Measurements from ENCODE around the gene PTAFR. TPM values are rescaled to one million over a fixed set of nuclear protein-coding genes. Genes with fewer than 3 reads are reported as not detected.

The PTAFR gene
- total and polyA plus RNA-seq, 8 donors = 0.45 to 3.5 (median 1.9) TPM; not detected in 1

DNA sequence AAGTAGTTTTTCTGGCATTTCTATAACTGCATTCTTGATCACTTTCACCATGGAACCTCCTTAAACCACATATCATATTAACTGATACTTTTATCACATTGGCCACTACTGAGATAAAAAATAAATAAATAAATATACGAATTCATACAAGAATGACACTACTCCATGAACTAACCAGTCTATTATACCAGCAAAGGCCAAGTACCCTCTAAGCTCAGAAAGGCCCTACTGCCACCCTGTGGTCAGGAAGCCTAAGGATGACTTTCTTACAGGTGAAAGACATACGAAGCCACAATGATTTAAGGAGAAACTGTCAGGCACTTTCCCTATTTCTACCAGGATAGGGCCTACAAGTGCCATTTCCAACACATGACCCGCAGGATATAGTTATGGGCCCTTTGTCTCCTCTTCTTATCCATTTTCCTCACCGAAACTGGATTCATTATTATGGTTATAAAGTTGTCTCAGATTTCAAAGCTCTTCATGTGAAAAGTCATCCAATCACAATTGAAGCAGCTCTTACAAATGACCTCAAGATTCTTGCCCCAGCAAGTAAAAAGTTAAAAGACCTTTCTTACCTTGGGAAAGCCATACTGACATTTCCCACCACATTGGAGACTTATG lies 32.4 kb upstream of the PTAFR start:
- 25 to 29% (median 28%) methylated on average over 4 of the region's 4 CpGs for WGBS, 5 donors
- Histone ChIP-seq H3K9me3 (no peaks in the 10 kb centered on the region), H3K36me3 (peaks cover 27 to 92% (median 86%) of the 10 kb centered on the region in 4 donors), H3K4me3 (no peak overlapping the region), H3K27ac (no peak overlapping the region), H3K4me1 (peaks cover 0 to 37% (median 12%) of the 10 kb centered on the region in 4 donors), H3K27me3 (no peaks in the 10 kb centered on the region)
- TF ChIP-seq EP300 (IDR thresholded peaks at IDR 0.05) (no peak), POLR2AphosphoS5 (IDR thresholded peaks at IDR 0.05) (peak in 1 of 3 donors; percentile 37), POLR2A (IDR thresholded peaks at IDR 0.05) (no peak)
- TF ChIP-seq, protein P1, sequence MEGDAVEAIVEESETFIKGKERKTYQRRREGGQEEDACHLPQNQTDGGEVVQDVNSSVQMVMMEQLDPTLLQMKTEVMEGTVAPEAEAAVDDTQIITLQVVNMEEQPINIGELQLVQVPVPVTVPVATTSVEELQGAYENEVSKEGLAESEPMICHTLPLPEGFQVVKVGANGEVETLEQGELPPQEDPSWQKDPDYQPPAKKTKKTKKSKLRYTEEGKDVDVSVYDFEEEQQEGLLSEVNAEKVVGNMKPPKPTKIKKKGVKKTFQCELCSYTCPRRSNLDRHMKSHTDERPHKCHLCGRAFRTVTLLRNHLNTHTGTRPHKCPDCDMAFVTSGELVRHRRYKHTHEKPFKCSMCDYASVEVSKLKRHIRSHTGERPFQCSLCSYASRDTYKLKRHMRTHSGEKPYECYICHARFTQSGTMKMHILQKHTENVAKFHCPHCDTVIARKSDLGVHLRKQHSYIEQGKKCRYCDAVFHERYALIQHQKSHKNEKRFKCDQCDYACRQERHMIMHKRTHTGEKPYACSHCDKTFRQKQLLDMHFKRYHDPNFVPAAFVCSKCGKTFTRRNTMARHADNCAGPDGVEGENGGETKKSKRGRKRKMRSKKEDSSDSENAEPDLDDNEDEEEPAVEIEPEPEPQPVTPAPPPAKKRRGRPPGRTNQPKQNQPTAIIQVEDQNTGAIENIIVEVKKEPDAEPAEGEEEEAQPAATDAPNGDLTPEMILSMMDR (IDR thresholded peaks at IDR 0.05) = peak in 5 of 7 experiments; percentile 30 to 64 (median 55)
- peak; percentile 65 to 87 for DNase-seq
- intact Hi-C loops (cut with DNase I; ENCODE audit: low total_unique reads) = no loop called here

DNA sequence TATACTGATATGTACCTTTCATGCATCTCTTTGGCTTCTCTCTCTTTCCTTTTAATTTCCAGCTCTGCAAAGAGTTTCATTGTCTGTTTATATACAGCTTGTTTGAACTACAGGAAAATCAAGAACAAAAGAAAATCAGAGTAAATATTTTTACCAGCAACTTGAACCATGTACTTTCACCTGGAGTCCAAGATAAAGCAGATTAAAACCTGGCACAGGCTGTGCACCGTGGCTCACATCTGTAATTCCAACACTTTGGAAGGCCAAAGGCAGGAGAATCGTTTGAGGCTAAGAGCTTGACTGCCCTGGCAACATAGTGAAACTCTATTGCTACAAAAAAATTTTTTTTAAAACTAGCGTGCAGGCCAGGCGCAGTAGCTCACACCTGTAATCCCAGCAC lies 28.8 kb upstream of the PTAFR start:
- intact Hi-C loops (cut with DNase I; ENCODE audit: low total_unique reads) = no loop called here
- Histone ChIP-seq H3K27ac (no peak overlapping the region), H3K36me3 (peaks cover 59 to 100% (median 96%) of the 10 kb centered on the region in 4 donors), H3K9me3 (no peaks in the 10 kb centered on the region), H3K4me1 (peaks cover 0 to 27% (median 9%) of the 10 kb centered on the region in 4 donors), H3K27me3 (no peaks in the 10 kb centered on the region), H3K4me3 (no peak overlapping the region)
- 31 to 59% (median 52%) methylated on average over 4 of the region's 4 CpGs for WGBS, 5 donors
- TF ChIP-seq, protein P1 (IDR thresholded peaks at IDR 0.05) = no peak
- TF ChIP-seq POLR2A (IDR thresholded peaks at IDR 0.05) (no peak), EP300 (IDR thresholded peaks at IDR 0.05) (no peak), POLR2AphosphoS5 (IDR thresholded peaks at IDR 0.05) (no peak)
- peak in 1 of 2 donors; percentile 36 for DNase-seq

DNA sequence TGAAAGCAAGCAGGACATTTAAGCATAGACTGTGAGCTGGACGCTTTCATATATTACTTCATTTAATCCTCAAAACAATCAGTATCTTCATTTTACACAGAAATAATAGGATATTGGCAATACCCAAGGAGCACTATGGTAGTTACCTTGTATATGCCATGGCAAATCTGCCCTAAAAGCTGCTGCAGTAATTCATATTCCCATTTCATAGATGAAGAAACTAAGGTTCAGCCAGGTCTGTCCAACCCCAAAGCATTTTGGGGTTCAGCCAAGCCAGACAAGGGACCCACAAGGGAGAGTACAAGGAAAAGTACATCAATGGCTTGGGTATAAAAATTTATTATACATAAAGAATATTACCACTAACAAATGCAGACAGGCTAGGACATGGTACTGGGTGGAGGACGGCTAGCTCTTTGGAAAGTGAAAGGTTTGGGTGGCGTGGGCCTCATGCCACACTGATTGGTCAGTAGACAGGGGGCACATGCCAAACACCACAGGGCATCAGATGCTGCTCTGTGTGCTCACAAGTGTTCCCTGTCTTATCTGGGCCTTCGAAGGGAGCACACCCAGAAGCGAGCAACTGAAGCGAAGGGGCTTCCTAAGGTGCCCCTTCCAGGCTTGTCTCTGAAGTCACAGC lies 23.9 kb upstream of the PTAFR start:
- Histone ChIP-seq H3K27me3 (no peaks in the 10 kb centered on the region), H3K4me3 (no peak overlapping the region), H3K9me3 (no peaks in the 10 kb centered on the region), H3K27ac (peak overlapping the region in 1 of 5 donors; percentile 23), H3K4me1 (peaks cover 0 to 42% (median 14%) of the 10 kb centered on the region in 4 donors), H3K36me3 (peaks cover 57 to 87% (median 79%) of the 10 kb centered on the region in 4 donors)
- DNase-seq = no peak
- 90 to 94% (median 93%) methylated on average over 6 of the region's 6 CpGs for WGBS, 5 donors
- intact Hi-C loops (cut with DNase I; ENCODE audit: low total_unique reads) = loop anchor here (5.0 kb wide), 1 partner anchor 108 kb away; no protein-coding TSS in a partner anchor
- no peak for TF ChIP-seq POLR2A (IDR thresholded peaks at IDR 0.05)
- no peak for TF ChIP-seq POLR2AphosphoS5 (IDR thresholded peaks at IDR 0.05)

DNA sequence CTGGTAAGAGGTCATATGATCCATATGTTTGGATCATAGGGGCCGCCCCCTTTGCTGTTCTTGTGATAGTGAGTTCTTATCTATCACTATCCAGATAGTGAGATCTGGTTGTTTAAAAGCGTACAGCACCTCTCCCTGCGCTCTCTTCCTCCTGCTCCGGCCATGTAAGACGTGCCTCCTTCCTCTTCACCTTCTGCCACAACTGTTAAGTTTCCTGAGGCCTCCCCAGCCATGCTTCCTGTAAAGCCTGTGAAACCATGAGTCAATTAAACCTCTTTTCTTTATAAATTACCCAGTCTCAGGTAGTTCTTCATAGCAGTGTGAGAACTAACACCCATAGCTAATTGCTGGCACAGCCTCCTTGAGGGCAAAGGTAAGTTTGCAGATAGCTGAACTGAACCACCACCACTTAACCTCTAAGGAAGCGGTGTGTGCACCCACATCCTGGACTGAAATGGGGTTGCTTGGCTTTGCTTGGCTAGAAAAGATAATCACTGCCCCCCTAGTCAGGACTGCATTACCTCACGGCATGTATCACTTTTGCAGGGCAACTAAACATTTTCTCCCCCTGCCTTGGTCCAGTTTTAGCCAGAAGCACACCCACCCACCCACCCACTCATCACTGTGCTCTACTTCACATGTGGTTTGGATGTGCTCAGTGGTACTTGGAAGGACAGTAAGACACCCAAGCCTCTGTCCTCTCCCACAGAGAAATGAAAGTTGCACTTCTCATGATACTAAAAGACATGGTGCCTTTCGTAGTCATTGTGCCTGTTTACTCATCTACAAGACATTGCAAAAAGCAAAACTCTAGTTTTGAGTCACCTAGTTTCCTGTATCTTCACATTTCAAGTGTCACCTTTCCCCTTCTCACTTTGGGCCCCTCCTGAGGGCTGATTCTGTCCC lies 23.1 kb upstream of the PTAFR start:
- Histone ChIP-seq H3K9me3 (no peaks in the 10 kb centered on the region), H3K4me3 (no peak overlapping the region), H3K4me1 (peaks cover 0 to 34% (median 10%) of the 10 kb centered on the region in 4 donors), H3K27ac (peak overlapping the region in 1 of 5 donors; percentile 23), H3K36me3 (peaks cover 54 to 79% (median 72%) of the 10 kb centered on the region in 4 donors), H3K27me3 (no peaks in the 10 kb centered on the region)
- peak; percentile 38 to 42 for DNase-seq
- intact Hi-C loops (cut with DNase I; ENCODE audit: low total_unique reads) = loop anchor here (5.0 kb wide), 1 partner anchor 107 kb away; no protein-coding TSS in a partner anchor
- no peak for TF ChIP-seq POLR2AphosphoS5 (IDR thresholded peaks at IDR 0.05)
- no peak for TF ChIP-seq EP300 (IDR thresholded peaks at IDR 0.05)
- TF ChIP-seq POLR2A (IDR thresholded peaks at IDR 0.05) = no peak
- TF ChIP-seq, protein P1 (IDR thresholded peaks at IDR 0.05) = no peak
- WGBS, 5 donors = 53 to 75% (median 61%) methylated on average over 8 of the region's 8 CpGs
